Neural progenitor cell (in vitro differentiated cells): ENCODE data around the gene TMEM178B. TPM values are rescaled to one million over a fixed set of nuclear protein-coding genes. Genes with fewer than 3 reads are reported as not detected.
A peak's percentile ranks its signal among the peaks of the same experiment; 100 is the strongest.
"Not testable (repeated sequence)": the region's sequence is repeated elsewhere in the genome, so short reads cannot be mapped to it uniquely, and the experiment has no call there.

ENCODE experiments used
- DNase-seq: peaks from one replicate; pipeline ENCODE4 v3.0.0-alpha.2; 2016; ENCODE audit warnings: low spot score
- H2AFZ ChIP-seq: fragments of 200-600 bp; sonication (generic); replicated peaks from 2 replicates; pipeline ENCODE4 v1.6.1; 2016; ENCODE audit warnings: antibody characterized with exemption
- H3F3A ChIP-seq: fragments of 200-600 bp; sonication (generic); 2 replicates; pipeline ENCODE4 v1.6.1; 2016; ENCODE audit warnings: antibody characterized with exemption, low read depth
- H3K27ac ChIP-seq: fragments of 200-600 bp; sonication (generic); 2 replicates; pipeline ENCODE4 v1.5.1; 2016; ENCODE audit warnings: mild to moderate bottlenecking
- H3K27me3 ChIP-seq: fragments of 200-600 bp; sonication (generic); 2 replicates; pipeline ENCODE4 v1.6.1; 2016; ENCODE audit warnings: mild to moderate bottlenecking, moderate library complexity
- H3K36me3 ChIP-seq: fragments of 200-600 bp; sonication (generic); 2 replicates; pipeline ENCODE4 v1.5.1; 2016
- H3K4me1 ChIP-seq: fragments of 200-600 bp; sonication (generic); 2 replicates; pipeline ENCODE4 v1.6.1; 2016; ENCODE audit warnings: mixed run types
- H3K4me2 ChIP-seq: fragments of 200-600 bp; sonication (generic); 2 replicates; pipeline ENCODE4 v1.6.1; 2016
- H3K4me3 ChIP-seq: fragments of 200-600 bp; sonication (generic); 2 replicates; pipeline ENCODE4 v1.5.1; 2016
- H3K79me2 ChIP-seq: fragments of 200-600 bp; sonication (generic); 2 replicates; pipeline ENCODE4 v1.6.1; 2016; ENCODE audit warnings: low read depth
- H3K9ac ChIP-seq: fragments of 200-600 bp; sonication (generic); 2 replicates; pipeline ENCODE4 v1.6.1; 2016
- H3K9me3 ChIP-seq: fragments of 200-600 bp; sonication (generic); 2 replicates; pipeline ENCODE4 v1.5.1; 2016; ENCODE audit warnings: low read depth
- H4K20me1 ChIP-seq: fragments of 200-600 bp; sonication (generic); 2 replicates; pipeline ENCODE4 v1.6.1; 2016; ENCODE audit warnings: low read depth
- H3K27ac Mint-ChIP-seq: 3 replicates; pipeline ENCODE4 v1.8.0; 2021; ENCODE audit warnings: mixed read lengths
- H3K27me3 Mint-ChIP-seq: 2 replicates; pipeline ENCODE4 v1.8.0; 2022; ENCODE audit warnings: low read depth, mild to moderate bottlenecking, inconsistent platforms, moderate library complexity, mixed read lengths; ENCODE audit not compliant: insufficient read depth
- H3K36me3 Mint-ChIP-seq: 3 replicates; pipeline ENCODE4 v1.8.0; 2021; ENCODE audit warnings: mixed read lengths
- H3K4me1 Mint-ChIP-seq: 3 replicates; pipeline ENCODE4 v1.8.0; 2021; ENCODE audit warnings: mixed read lengths
- H3K4me3 Mint-ChIP-seq: 3 replicates; pipeline ENCODE4 v1.8.0; 2021; ENCODE audit warnings: mild to moderate bottlenecking, moderate library complexity, mixed read lengths
- H3K9me3 Mint-ChIP-seq: 3 replicates; pipeline ENCODE4 v1.8.0; 2020; ENCODE audit warnings: mixed read lengths
- EZH2 ChIP-seq: fragments of 200-600 bp; sonication (generic); IDR thresholded peaks from 2 replicates; pipeline ENCODE4 v1.6.1; 2017; ENCODE audit warnings: antibody characterized with exemption, mild to moderate bottlenecking, moderate library complexity
- EZH2phosphoT487 ChIP-seq: fragments of 200-600 bp; sonication (generic); IDR thresholded peaks from 2 replicates; pipeline ENCODE4 v1.6.1; 2017; ENCODE audit warnings: antibody characterized with exemption
- total RNA-seq: library from RNA; depleted of rRNA; stranded (reverse); fragments of >200 nt; gene quantifications from 2 replicates; pipeline ENCODE4 v1.2.3, GENCODE V29; 2015; ENCODE audit warnings: low replicate concordance
- TF ChIP-seq, protein P1 (sequence below): fragments of 200-600 bp; sonication (generic); IDR thresholded peaks from 2 replicates; pipeline ENCODE4 v1.5.1; 2017; ENCODE audit warnings: antibody characterized with exemption, mild to moderate bottlenecking

Gene TMEM178B
- total RNA-seq, 1 donor from 2014 or later: 2.9 TPM

DNA sequence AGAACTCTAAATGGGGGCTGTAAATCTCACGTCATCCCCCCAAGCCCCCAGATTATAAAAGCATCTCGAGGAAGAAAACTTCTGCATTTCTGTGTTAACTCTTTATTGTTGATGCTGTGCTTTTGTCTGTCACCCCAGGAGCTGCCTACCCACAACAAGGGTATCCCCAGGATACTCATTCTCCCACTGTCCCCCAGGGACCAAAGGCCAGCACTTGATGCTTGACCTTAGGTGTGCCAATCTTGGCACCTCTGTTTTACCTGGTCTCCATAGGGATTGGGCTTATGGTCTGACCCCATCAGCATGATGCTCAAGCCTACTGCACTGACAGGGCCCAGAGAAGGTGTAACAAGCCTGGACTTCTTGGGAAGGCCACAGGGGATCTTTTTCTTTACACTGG is 251.4 kb downstream of the TMEM178B start:
- Histone ChIP-seq H3K79me2 (no peaks in the 10 kb centered on the region), H3K27me3 (no peaks in the 10 kb centered on the region), H3K4me2 (peak overlapping the region; percentile 55), H3F3A (peaks cover 8% of the 10 kb centered on the region), H3K9ac (no peak overlapping the region), H3K9me3 (no peaks in the 10 kb centered on the region), H3K4me1 (peaks cover 22% of the 10 kb centered on the region), H3K4me3 (no peak overlapping the region), H3K27ac (no peak overlapping the region), H3K36me3 (no peaks in the 10 kb centered on the region), H4K20me1 (peaks cover 6% of the 10 kb centered on the region), H2AFZ (no peak overlapping the region)
- Mint-ChIP-seq H3K9me3 (no peaks in the 10 kb centered on the region), H3K4me3 (no peak overlapping the region), H3K27me3 (no peaks in the 10 kb centered on the region), H3K36me3 (no peaks in the 10 kb centered on the region), H3K27ac (no peak overlapping the region), H3K4me1 (peaks cover 19% of the 10 kb centered on the region)
- no peak for DNase-seq
- no peak for TF ChIP-seq EZH2phosphoT487
- no peak for TF ChIP-seq EZH2
- TF ChIP-seq, protein P1, sequence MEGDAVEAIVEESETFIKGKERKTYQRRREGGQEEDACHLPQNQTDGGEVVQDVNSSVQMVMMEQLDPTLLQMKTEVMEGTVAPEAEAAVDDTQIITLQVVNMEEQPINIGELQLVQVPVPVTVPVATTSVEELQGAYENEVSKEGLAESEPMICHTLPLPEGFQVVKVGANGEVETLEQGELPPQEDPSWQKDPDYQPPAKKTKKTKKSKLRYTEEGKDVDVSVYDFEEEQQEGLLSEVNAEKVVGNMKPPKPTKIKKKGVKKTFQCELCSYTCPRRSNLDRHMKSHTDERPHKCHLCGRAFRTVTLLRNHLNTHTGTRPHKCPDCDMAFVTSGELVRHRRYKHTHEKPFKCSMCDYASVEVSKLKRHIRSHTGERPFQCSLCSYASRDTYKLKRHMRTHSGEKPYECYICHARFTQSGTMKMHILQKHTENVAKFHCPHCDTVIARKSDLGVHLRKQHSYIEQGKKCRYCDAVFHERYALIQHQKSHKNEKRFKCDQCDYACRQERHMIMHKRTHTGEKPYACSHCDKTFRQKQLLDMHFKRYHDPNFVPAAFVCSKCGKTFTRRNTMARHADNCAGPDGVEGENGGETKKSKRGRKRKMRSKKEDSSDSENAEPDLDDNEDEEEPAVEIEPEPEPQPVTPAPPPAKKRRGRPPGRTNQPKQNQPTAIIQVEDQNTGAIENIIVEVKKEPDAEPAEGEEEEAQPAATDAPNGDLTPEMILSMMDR: no peak

DNA sequence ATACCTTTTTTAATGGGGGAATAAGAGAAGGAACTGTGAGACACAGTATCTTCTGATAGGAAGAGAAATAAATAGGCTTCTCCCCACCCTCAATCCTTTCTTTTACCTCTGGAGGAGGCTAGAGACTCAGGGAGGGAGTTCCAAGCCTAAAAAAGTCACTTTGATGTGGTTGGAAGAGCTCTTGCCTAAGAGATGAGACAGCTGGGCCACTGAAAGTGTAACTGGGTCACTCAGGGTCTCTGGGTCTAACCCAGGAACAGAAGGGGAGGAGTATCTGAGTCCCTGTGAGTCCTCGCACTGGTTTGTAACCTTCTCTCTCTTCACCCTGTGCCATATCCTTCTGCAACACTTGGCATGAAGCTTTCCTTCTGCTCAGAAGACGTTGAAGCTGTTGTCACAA is 254.4 kb downstream of the TMEM178B start:
- Histone ChIP-seq H3K27ac (no peak overlapping the region), H3K4me1 (peaks cover 17% of the 10 kb centered on the region), H3K4me3 (no peak overlapping the region), H2AFZ (no peak overlapping the region), H3K4me2 (no peak overlapping the region), H3K36me3 (no peaks in the 10 kb centered on the region), H3K79me2 (no peaks in the 10 kb centered on the region), H4K20me1 (peaks cover 6% of the 10 kb centered on the region), H3F3A (peaks cover 8% of the 10 kb centered on the region), H3K9ac (no peak overlapping the region), H3K27me3 (no peaks in the 10 kb centered on the region), H3K9me3 (no peaks in the 10 kb centered on the region)
- H3K9me3 Mint-ChIP-seq: no peaks in the 10 kb centered on the region
- no peak for TF ChIP-seq EZH2phosphoT487
- no peak for TF ChIP-seq EZH2
- TF ChIP-seq, protein P1: no peak
- H3K27ac Mint-ChIP-seq: no peak overlapping the region
- peaks cover 16% of the 10 kb centered on the region for H3K4me1 Mint-ChIP-seq
- H3K36me3 Mint-ChIP-seq: no peaks in the 10 kb centered on the region
- no peaks in the 10 kb centered on the region for H3K27me3 Mint-ChIP-seq
- H3K4me3 Mint-ChIP-seq: no peak overlapping the region
- DNase-seq: no peak

DNA sequence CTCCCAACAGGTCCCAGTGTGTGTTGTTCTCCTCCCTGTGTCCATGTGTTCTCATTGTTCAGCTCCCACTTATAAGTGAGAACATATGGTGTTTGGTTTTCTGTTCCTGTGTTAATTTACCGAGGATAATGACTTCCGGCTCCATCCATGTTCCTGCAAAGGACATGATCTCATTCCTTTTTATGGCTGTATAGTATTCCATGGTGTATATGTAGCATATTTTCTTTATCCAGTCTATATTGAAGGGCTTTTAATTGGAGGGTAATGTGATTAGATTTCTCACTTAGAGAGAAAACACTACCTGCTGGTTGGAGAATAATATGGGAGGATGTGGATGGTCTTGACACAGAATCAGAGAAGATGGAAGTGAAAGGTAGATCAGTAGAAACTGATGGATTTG is 256.4 kb downstream of the TMEM178B start:
- H3K4me1 ChIP-seq, H3K4me3 Mint-ChIP-seq, H3K27me3 Mint-ChIP-seq, H4K20me1 ChIP-seq, H3K36me3 ChIP-seq, H3K27ac ChIP-seq, DNase-seq, H3K79me2 ChIP-seq, H3K4me1 Mint-ChIP-seq, H3K4me3 ChIP-seq, H3K27me3 ChIP-seq, H3K4me2 ChIP-seq, H3K9me3 ChIP-seq, H3K9me3 Mint-ChIP-seq, H3F3A ChIP-seq, H3K27ac Mint-ChIP-seq, H2AFZ ChIP-seq, H3K9ac ChIP-seq, H3K36me3 Mint-ChIP-seq: not testable (repeated sequence)

DNA sequence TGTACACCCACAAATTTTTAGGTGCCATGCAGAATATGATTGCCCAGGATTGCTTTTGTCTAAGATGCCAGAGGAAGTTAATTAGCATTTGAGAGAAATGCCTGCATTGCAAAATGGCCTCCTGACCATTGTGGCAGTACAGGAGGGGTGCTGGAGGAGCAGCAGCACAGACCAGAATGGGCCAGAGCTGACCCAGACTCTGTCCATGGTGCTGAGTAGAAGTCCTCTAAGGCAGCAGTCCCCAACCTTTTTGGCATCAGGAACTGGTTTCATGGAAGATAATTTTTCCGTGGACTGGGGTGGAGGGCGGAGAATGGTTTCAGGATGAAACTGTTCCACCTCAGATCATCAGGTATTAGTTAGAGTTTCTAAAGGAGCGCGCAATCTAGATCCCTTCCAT is 259.6 kb downstream of the TMEM178B start:
- H3K4me3 ChIP-seq: no peak overlapping the region
- Mint-ChIP-seq H3K4me1 (peaks cover 4% of the 10 kb centered on the region), H3K27ac (no peak overlapping the region), H3K9me3 (peaks cover 2% of the 10 kb centered on the region), H3K4me3 (no peak overlapping the region), H3K27me3 (peaks cover 10% of the 10 kb centered on the region), H3K36me3 (peaks cover 2% of the 10 kb centered on the region)
- H3K4me2 ChIP-seq: no peak overlapping the region
- H3K36me3 ChIP-seq: no peaks in the 10 kb centered on the region
- H3K27ac ChIP-seq: no peak overlapping the region
- H3K4me1 ChIP-seq: no peaks in the 10 kb centered on the region
- no peak overlapping the region for H3K9ac ChIP-seq
- DNase-seq: peak; percentile 84
- no peaks in the 10 kb centered on the region for H3K9me3 ChIP-seq
- no peaks in the 10 kb centered on the region for H4K20me1 ChIP-seq
- no peak overlapping the region for H2AFZ ChIP-seq
- no peaks in the 10 kb centered on the region for H3K27me3 ChIP-seq
- TF ChIP-seq, protein P1: no peak
- no peak for TF ChIP-seq EZH2
- TF ChIP-seq EZH2phosphoT487: no peak
- H3K79me2 ChIP-seq: no peaks in the 10 kb centered on the region
- H3F3A ChIP-seq: no peaks in the 10 kb centered on the region
